Activated CD4-positive, CD25-positive, alpha-beta regulatory T cell treated with anti-CD3 and anti-CD28 coated beads, Interleukin-2, amount 50 U/mL, for 16 hours (primary cell): ENCODE results near the gene HPSE2.

Source experiments
- DNase-seq: peaks from one replicate; pipeline ENCODE4 v3.0.0-alpha.2; 2020; ENCODE audit warnings: low read depth, low spot score

The HPSE2 gene

DNA sequence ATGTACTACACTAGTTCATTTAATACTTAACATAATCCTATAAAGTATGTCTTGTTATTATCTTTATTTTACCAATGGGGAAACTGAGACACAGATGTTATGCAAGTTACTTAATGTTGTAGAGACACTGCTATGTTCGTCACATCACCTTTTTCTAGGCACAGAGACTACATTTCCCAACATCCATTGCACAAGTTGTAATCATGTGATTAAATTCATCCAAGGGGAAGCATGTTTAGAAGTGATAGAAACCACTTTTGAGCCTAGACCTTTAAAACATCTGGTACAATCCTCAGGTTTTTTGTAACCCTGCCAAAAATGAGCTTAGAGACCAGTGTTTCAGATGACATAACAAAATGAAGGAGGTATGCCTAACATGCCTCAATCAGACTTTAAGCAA lies 402.1 kb downstream of the HPSE2 start:
- no peak for DNase-seq

DNA sequence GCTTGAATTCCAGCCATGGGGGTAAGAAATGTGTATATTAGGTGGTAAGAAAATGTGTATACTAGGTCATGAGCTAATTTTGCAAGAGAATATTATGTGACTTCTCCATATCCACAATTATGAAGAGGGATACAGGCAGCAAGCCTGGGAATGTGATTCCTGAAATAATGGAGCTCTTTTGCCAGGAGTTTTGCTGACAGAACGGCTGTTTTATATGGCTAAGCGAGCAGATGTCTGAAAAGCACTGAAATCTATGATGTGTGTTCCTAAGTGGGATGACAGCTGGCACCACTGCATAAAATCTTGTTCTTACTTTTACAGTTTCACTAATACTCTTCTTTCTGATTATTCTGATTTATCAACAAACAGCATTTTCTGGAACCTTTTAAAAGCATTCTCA lies 402.9 kb downstream of the HPSE2 start:
- DNase-seq = no peak

DNA sequence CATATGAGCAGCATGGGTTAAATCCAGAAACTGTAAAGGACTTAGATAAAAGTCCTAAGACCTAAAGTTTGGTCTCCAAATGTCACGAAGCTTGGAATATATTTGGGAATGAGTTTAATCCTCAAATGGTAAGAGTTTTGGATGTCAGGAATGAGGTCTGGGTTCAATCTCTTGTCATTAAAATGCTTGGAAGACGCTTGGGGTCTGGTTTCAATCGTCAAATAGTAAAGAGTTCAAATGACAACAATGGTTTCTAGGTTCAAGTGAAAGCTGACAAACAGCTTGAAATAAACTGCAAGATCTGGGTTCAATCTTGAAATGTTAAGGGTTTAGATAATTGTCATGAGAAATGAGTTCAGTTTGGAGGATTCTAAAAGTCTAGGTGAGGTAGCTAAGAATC lies 403.5 kb downstream of the HPSE2 start:
- no peak for DNase-seq

DNA sequence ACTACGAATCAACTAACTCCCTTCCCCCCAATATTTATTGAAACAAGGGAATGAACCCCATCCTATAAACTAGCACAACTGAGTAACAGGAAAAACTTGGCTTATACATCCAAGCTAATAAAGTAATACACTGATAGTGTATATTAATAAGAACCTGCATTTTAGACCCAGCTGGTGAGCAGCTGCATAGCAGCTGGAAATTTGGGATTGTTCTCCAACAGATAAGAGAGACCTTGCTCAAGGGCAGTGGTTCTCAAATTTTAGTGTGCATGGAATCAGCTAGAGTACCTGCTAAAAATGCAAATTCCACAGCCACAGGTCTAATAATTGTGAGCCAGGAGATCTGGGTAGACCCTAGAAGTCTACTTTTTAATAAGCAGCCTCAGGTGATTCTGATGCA lies 404.3 kb downstream of the HPSE2 start:
- no peak for DNase-seq

DNA sequence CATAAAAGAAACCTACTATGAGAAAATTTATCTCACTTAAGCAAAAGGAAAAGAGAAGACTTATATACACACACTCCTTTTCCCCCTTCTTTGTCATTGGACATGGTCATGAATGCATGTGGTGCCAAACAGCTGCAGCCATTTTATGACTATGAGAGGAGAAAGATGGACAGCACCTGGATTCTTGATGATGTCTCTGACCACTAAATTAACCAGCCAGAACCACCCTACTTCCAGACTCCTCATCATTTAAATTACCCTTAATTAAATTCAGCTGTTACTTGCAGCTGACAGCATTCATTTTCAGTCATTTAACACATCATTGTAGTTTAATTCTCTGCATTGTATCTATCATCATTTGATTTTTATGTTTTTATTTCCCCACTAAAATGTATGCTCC lies 409.9 kb downstream of the HPSE2 start:
- no peak for DNase-seq

DNA sequence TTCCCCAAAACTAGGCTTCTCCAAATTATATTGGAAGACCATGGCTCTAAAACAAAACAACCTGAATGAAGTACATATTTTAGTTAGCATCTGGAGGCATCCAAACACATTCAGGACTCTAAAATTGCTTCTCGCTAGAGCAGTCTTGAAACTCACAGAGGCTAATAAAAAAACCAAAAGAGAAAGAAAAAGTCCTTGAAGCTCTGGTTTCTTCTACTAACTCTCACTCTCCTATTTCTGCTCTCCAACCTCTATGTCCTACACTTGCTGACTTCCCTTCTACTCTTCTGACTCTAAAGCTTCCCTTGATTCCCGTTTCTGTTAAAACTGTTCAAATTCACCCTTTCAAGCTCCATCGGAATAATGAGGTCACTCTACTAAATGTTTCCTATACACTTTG lies 418.3 kb downstream of the HPSE2 start:
- DNase-seq = no peak

DNA sequence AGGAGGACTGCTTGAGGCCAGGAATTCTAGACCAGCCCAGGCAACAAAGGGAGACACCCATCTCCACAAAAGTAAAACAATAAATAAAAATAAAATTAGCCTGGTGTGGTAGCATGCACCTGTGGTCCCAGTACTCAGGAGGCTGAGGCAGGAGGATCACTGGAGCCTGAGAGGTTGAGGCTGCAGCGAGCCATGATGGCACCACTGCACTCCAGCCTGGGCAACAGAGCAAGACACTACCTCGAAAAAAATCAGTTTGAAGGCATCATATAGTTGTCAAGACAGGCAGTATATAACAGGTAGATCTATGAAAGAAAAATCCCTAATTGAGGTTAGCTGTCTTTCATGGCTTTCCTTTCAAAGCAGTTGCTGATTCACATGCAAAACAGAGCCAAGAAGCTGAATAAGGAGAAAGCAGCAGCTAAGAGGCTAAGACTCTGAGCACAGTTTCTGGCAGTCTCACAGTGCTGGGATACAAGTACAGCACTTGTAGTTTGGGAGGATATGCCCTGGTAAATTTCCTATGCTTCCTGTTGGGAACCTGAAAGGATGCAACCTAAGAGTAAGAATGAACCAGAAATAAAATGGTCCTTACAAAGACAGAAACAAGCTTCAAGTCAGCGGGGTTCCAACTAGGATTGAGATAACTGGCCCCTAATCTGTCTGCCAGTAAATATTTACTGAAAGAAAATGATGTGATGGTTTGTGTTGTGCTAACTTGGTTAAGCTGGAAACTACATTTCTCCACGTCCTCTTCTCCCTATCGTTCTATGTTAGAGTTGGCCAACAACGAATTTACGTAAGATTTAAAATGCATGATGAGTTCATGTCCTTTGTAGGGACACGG lies 420.4 kb downstream of the HPSE2 start:
- no peak for DNase-seq

DNA sequence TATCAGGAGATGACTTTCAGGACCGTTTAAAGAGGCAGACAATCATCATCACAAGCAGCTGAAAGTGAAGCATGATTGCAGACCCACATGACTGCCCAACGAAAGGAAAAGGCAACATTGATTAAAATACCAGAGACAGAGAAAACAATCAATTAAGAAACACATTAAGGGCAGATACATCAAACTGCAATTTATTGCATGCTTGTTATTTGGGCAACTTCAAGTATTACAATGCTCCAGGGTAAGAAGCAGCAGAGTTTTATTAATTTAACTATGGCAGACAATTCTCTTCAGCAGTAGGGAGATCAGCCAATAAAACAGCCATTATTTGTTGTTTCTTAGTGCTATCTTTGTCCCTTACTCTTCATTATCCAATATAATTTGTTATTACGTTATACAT lies 421.2 kb downstream of the HPSE2 start:
- no peak for DNase-seq

DNA sequence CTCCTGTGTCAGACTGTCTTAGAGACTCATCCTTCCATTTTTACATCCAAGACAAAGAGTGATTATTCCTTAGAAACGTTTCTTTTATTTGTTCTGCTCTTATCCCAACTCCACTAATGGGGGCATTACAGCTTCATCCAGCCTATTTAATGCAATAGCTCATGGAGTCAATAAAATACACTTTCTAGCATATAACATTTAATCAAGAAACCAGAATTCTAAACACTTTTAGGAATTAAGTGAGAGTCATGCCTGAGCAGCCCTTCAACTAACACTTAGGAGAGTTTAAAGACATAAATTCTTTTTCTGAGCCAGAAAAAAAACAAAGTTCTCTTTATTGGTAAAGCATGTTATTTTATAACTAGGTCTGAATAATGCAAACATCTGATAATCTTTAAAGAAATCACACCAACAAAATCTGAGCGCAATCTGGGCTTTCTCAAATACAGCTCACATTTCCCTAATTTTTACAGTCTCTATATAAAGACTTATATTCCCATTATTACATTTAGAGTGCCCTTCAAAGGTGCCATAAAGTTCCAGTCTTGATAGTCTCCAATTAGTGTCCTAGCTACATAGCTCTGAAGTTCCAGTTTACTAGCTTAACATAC lies 427.3 kb downstream of the HPSE2 start:
- no peak for DNase-seq

DNA sequence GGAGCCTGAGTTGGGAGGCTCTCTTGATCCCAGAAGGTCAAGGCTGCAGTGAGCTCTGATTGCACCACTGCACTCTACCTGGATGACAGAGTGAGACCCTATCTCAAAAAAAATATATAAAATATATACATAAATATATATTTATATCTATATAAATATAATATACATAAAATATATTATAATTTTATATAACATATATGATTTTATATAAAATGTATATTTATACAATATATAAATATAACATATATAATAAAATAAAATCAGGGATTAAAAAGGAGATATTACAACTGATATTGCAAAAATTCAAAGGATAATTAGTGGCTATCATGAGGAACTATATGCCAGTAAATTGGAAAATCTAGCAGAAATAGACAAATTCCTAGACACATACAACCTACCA lies 435.4 kb downstream of the HPSE2 start:
- DNase-seq = no peak

DNA sequence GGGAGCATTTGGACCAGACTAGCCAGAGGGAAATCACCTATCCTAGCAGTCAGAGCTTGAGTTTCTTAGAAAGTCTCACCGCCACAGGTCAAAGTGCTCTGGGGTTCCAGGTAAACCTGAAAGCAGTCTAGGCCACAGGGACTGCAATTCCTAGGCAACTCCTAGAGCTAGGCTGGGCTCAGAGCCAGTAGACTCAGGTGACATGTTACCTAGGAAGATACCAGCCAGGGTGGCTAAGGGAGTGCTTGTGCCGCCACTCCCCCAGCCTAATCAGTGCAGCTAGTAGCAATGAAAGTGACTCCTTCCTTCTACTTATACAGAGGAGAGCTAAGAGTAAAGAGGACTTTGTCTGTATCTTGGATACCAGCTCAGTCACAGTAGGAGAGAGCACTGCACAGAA lies 440.2 kb downstream of the HPSE2 start:
- no peak for DNase-seq

DNA sequence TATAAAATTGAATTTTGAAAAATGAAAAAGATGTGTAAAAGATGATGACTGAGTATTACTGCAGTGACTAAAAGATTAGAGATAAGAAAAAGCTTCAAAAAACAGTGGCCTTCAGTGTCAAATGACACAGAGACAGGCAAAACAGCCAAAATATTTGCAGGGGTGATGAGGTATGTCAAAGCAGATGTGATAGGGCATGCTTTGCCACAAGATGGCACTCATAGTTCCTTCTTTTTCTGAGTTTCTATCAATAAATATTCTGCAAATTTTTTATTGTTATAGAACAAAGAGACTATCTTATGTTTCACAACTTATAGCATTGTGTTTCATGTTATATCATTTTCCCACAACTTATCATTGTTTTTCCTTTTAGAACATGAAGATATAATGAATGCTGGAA lies 444.8 kb downstream of the HPSE2 start:
- DNase-seq = no peak

DNA sequence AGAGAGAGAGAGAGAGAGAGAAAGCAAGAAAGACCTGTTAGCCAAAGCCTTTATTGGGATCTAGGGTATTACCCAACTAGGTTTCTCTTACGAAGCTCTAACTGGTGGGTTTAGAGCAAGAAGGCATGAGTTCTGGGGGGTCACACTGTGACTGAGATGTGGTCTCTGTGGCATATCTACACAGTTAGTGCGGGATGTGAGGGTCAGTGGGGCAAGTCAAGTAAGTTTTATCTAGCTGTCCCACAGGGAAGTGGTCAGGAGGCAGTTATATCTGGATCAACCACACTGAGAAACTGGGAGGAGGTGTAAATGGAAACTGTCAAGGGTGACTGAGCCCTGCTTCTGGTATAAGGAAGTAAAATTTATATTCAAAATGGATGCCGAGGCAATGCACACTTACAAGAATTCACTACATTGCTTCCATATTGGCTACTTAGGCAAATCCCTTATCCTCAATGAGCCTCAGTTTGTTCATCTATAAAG lies 457.3 kb downstream of the HPSE2 start:
- DNase-seq = no peak

DNA sequence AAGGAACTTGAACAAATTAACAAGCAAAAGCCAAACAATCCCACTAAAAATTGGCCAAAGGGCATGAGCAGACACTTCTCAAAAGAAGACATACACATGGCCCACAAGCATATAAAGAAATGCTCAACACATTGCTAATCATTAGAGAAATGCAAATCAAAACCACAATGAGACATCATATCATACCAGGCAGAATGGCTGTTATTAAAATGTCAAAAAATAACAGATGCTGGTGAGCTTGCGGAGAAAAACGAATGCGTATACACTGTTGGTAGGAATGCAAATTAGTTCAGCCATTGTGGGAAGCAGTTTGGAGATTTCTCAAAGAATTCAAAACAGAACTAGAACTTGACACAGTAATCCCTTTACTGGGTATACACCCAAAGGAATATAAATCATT lies 477.2 kb downstream of the HPSE2 start:
- DNase-seq = no peak

DNA sequence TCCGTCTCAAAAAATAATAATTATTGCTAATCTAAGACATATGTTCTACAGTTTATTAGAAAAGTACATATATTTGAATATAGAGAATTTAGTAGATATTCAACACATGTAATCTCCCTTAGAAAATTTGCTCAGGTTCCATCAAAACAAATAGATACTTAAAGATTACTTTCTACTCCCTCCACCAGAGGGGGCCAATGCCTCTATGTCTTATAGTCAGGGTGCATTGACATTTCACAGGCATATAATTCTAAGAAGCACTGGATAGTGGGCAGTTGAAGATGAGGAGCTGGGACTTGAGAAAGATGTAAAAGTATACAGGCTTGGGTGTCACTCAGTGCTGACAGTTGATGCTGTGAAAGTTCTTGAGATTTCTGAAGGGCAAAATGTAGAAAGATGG lies 487.4 kb downstream of the HPSE2 start:
- DNase-seq = no peak

DNA sequence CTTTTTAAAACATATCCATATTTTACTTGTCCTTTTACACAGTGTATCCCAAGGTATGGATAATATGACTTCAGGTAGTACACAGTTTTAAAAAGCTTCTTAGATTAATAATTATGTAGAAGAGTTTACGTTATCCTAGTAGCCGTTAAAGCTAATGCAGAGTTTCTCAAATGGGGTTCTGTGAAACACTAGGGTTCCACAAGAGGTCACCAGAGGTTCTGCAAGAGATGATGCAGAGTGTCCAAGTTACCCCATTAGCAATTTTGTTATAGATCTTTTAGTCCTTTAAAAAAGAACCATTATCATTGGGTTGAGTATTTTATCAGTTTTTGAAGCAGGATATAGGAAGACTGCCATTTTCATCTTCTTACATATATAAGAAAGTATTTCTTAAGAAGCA lies 490.0 kb downstream of the HPSE2 start:
- DNase-seq = no peak

DNA sequence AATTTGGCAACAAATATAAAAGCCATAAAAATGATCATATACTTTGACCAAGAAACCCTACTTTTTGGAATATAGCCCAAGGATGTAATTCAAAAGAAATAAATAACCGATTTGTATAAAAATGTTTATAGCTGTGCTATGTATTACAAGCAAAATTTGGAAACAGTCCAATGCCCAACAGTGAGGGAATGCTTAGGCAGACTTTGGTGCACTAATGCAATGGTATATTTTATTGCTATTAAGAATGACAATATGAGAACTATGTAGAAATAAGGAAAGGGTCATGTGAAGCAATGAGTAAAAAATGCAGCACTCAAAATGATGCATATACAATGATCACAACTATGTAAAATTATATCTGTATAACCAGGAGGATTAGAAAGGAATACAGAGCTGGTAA lies 515.1 kb downstream of the HPSE2 start:
- no peak for DNase-seq

DNA sequence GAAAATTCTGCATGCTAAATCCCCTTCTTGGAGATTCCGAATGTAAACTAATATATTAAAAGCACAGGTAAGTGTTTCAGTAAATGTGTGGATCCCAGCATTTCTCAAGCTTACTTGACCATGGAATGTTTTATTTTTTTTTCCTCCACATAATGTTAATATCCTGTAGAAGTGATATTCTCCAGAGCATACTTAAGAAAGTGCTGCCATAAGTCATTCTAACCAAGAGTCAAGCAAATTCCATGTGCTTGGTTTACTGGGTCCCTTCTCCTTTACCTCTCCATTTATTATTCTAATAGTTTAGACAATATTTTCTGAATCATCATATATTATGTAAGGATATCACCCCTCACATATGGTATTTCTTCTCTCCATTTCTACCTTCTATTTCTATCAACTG lies 522.1 kb downstream of the HPSE2 start:
- no peak for DNase-seq

DNA sequence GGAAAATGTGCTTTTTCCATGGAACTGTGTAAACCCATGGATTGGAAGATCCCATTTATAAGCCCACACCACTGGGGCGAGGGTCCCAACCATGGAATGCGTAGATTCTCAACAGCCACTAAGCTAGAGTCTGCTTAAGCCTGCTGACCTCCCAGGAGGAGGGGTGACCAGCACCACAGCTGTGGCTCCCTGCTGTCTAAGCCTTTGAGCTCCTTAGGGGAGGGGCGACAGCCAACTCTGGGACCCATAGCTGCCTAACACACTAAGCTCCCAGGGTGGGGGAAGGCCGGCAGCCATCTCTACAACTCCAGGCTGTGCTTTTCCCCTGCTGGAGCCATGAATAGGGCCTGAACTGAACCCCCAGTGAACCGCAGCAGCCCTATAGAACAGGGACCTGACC lies 539.1 kb downstream of the HPSE2 start:
- no peak for DNase-seq

DNA sequence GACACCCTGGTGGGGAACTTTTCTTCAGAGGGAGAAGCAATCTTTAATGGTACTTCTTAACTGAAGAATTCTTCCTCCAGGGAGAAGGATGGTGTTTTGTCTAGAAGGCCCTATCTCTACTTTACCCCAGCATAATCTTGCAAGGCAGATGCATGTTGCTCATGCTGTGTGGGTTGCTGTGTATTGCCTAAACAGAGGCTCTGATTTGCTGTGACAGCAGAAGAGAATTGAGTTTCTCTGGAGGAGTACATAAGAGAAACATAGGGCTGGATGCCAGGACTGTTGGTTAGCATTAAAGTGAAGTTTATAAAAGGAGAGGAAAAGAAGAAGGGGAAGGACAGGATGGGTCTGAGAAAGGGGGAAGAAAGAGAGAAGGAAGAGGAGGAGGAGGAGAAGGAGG lies 540.8 kb downstream of the HPSE2 start:
- DNase-seq = no peak

DNA sequence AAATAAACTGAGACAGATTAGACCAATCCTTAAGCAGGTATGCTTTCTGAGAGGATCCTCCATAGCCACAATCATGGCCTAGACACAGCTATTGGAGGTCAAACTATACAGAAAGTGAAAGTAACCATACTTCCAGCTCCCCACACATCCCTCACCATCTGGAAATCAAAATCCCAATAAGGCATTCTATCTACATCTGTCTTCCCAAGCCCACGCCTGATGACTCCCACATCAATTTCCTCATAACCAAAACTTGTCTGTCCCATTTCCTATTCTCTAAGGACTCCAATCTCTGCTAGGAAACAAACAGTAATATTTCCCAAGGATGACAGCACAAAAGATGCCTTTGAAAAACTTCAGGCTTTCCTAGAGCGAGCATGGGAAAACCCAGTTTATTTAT lies 541.6 kb downstream of the HPSE2 start:
- no peak for DNase-seq

DNA sequence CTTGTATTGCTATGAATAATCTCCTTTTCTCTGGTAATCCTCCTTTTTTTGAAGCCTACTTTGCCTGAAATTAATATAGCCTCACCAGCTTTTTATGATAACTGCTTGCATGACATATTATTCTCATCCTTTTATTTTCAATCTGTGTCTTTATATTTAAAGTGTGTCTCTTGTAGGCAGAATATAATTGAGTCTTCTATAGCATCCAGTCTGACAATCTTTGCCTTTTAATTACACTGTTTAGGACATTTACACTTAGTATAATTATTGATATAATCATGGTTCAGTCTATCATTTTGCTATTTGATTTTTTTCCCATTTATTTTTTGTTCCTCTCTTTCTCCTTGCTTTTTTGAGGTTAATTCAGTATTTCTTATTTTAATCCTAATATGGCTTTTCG lies 548.0 kb downstream of the HPSE2 start:
- DNase-seq = no peak
